Naive B cell (primary cell): ENCODE measurements around the gene SDR42E2. TPM values are rescaled to one million over a fixed set of nuclear protein-coding genes. Genes with fewer than 3 reads are reported as not detected.
"Not testable (repeated sequence)": the region's sequence is repeated elsewhere in the genome, so short reads cannot be mapped to it uniquely, and the experiment has no call there.

ENCODE experiments used
- ATAC-seq, 2 donors: fragments of 150-1000 bp; cut with Tn5 transposase; 2 replicates each; pipeline ENCODE4 v1.10.0; 2021; ENCODE audit warnings: low read depth in 2 of 2, mild to moderate bottlenecking in 2 of 2, moderate library complexity in 2 of 2
- DNase-seq: peaks from one replicate; pipeline ENCODE4 v3.0.0; 2022
- H3K27ac Mint-ChIP-seq, 6 donors: one replicate each; pipeline ENCODE4 v1.8.0; 2020 to 2022; ENCODE audit warnings: mild to moderate bottlenecking in 6 of 6, mixed read lengths in 6 of 6, moderate library complexity in 5 of 6, inconsistent platforms in 2 of 6
- H3K27me3 Mint-ChIP-seq, 3 donors: one replicate each; pipeline ENCODE4 v1.8.0; 2021 to 2022; ENCODE audit warnings: mixed read lengths in 3 of 3, mild to moderate bottlenecking in 1 of 3
- H3K36me3 Mint-ChIP-seq, 2 donors: one replicate each; pipeline ENCODE4 v1.8.0; 2020 to 2022; ENCODE audit warnings: mixed read lengths in 2 of 2, inconsistent platforms in 1 of 2, mild to moderate bottlenecking in 1 of 2
- H3K4me1 Mint-ChIP-seq, 3 donors: one replicate each; pipeline ENCODE4 v1.8.0; 2020 to 2022; ENCODE audit warnings: mixed read lengths in 3 of 3, inconsistent platforms in 1 of 3, mild to moderate bottlenecking in 1 of 3, moderate library complexity in 1 of 3
- H3K4me3 Mint-ChIP-seq, 8 donors: one replicate each; pipeline ENCODE4 v1.8.0; 2020 to 2022; ENCODE audit warnings: mild to moderate bottlenecking in 8 of 8, mixed read lengths in 8 of 8, moderate library complexity in 8 of 8, inconsistent platforms in 2 of 8
- H3K9me3 Mint-ChIP-seq, 7 donors: one replicate each; pipeline ENCODE4 v1.8.0; 2020 to 2022; ENCODE audit warnings: mixed read lengths in 7 of 7, mild to moderate bottlenecking in 5 of 7, inconsistent platforms in 2 of 7, moderate library complexity in 1 of 7
- polyA plus RNA-seq, 6 donors: library from polyadenylated mRNA; unstranded; fragments of 300-500 nt; fragmentation: Illumina TruSeq; gene quantifications; one replicate each; pipeline ENCODE4 v1.2.3, GENCODE V29; 2021; ENCODE audit warnings: low read depth in 6 of 6

SDR42E2 gene
- polyA plus RNA-seq = 1 to 10 TPM in 1 of 6 donors, under 1 TPM in 4, not detected in 1; 0.21 to 1.2 (median 0.81) TPM

GRCh38 chr16:22161999-22162655 is at the start of gene SDR42E2:
Gene SDR42E2 (plus strand): TSS chr16:22162506. CDS start chr16:22165583, 3,077 bp downstream.
- peaks cover 0 to 12% (median 3%) of the 10 kb centered on the region in 3 donors for H3K4me1 Mint-ChIP-seq
- peak; percentile 14 for DNase-seq
- peaks cover 26 to 37% (median 30%) of the 10 kb centered on the region in 3 donors for H3K27me3 Mint-ChIP-seq
- peaks cover 0 to 5% (median 4%) of the 10 kb centered on the region in 7 donors for H3K9me3 Mint-ChIP-seq
- H3K36me3 Mint-ChIP-seq = peaks cover 5 to 9% of the 10 kb centered on the region in 2 donors
- peak; percentile 63 to 66 for ATAC-seq
- peak within 1 kb of the TSS in 7 of 8 donors; percentile 48 to 72 (median 61) for H3K4me3 Mint-ChIP-seq
- H3K27ac Mint-ChIP-seq = peak within 1 kb of the TSS in 1 of 6 donors; percentile 64

- no peak for ATAC-seq
- Mint-ChIP-seq H3K27ac (no peak overlapping the region), H3K9me3 (no peaks in the 10 kb centered on the region), H3K4me3 (no peak overlapping the region), H3K27me3 (peaks cover 0 to 6% (median 0%) of the 10 kb centered on the region in 3 donors), H3K36me3 (no peaks in the 10 kb centered on the region), H3K4me1 (no peaks in the 10 kb centered on the region)
- DNase-seq = no peak
Measured at GRCh38 chr16:22116095-22116700, 46.1 kb upstream of the SDR42E2 start.

GRCh38 chr16:22117609-22118008 is 44.7 kb upstream of the SDR42E2 start:
- H3K4me3 Mint-ChIP-seq = no peak overlapping the region
- H3K36me3 Mint-ChIP-seq = no peaks in the 10 kb centered on the region
- peaks cover 0 to 7% (median 0%) of the 10 kb centered on the region in 7 donors for H3K9me3 Mint-ChIP-seq
- H3K27ac Mint-ChIP-seq = peak overlapping the region in 1 of 6 donors; percentile 12
- ATAC-seq (no peak), DNase-seq (no peak)
- H3K27me3 Mint-ChIP-seq = peaks cover 0 to 10% (median 0%) of the 10 kb centered on the region in 3 donors
- peaks cover under 1 to 9% (median 2%) of the 10 kb centered on the region in 3 donors for H3K4me1 Mint-ChIP-seq

GRCh38 chr16:22120440-22120839 is 41.9 kb upstream of the SDR42E2 start:
- DNase-seq = no peak
- Mint-ChIP-seq H3K27me3 (peaks cover 0 to 13% (median 0%) of the 10 kb centered on the region in 3 donors), H3K9me3 (peaks cover 0 to 7% (median 0%) of the 10 kb centered on the region in 7 donors), H3K4me1 (peaks cover 11 to 18% (median 13%) of the 10 kb centered on the region in 3 donors), H3K27ac (peak overlapping the region in 2 of 6 donors; percentile 34 to 60), H3K36me3 (no peaks in the 10 kb centered on the region), H3K4me3 (no peak overlapping the region)
- no peak for ATAC-seq

GRCh38 chr16:22122239-22122638 is 40.1 kb upstream of the SDR42E2 start:
- Mint-ChIP-seq H3K4me1 (peaks cover 11 to 18% (median 13%) of the 10 kb centered on the region in 3 donors), H3K27me3 (peaks cover 0 to 13% (median 0%) of the 10 kb centered on the region in 3 donors), H3K36me3 (no peaks in the 10 kb centered on the region), H3K9me3 (peaks cover 0 to 7% (median 0%) of the 10 kb centered on the region in 7 donors), H3K27ac (no peak overlapping the region), H3K4me3 (no peak overlapping the region)
- DNase-seq = no peak
- no peak for ATAC-seq

GRCh38 chr16:22123146-22123545 is 39.2 kb upstream of the SDR42E2 start:
- peaks cover 11 to 18% (median 13%) of the 10 kb centered on the region in 3 donors for H3K4me1 Mint-ChIP-seq
- H3K36me3 Mint-ChIP-seq = peaks cover 0 to 7% of the 10 kb centered on the region in 2 donors
- H3K27me3 Mint-ChIP-seq = peaks cover 4 to 19% (median 7%) of the 10 kb centered on the region in 3 donors
- H3K27ac Mint-ChIP-seq = no peak overlapping the region
- ATAC-seq (no peak), DNase-seq (no peak)
- no peak overlapping the region for H3K4me3 Mint-ChIP-seq
- H3K9me3 Mint-ChIP-seq = peaks cover 0 to 11% (median 2%) of the 10 kb centered on the region in 7 donors

- Mint-ChIP-seq H3K36me3 (peaks cover 5 to 14% of the 10 kb centered on the region in 2 donors), H3K27me3 (peaks cover 5 to 19% (median 15%) of the 10 kb centered on the region in 3 donors), H3K9me3 (peaks cover 2 to 16% (median 4%) of the 10 kb centered on the region in 7 donors), H3K4me1 (peaks cover 11 to 18% (median 13%) of the 10 kb centered on the region in 3 donors), H3K27ac (no peak overlapping the region), H3K4me3 (no peak overlapping the region)
- no peak for ATAC-seq
- no peak for DNase-seq
Measured at GRCh38 chr16:22123759-22124490, 38.4 kb upstream of the SDR42E2 start.

- H3K27me3 Mint-ChIP-seq = peaks cover 5 to 23% (median 15%) of the 10 kb centered on the region in 3 donors
- H3K27ac Mint-ChIP-seq = no peak overlapping the region
- H3K4me3 Mint-ChIP-seq = no peak overlapping the region
- no peak for DNase-seq
- no peak for ATAC-seq
- peaks cover 2 to 16% (median 4%) of the 10 kb centered on the region in 7 donors for H3K9me3 Mint-ChIP-seq
- H3K4me1 Mint-ChIP-seq = peaks cover 11 to 18% (median 13%) of the 10 kb centered on the region in 3 donors
- peaks cover 5 to 14% of the 10 kb centered on the region in 2 donors for H3K36me3 Mint-ChIP-seq
Measured at GRCh38 chr16:22124583-22125284, 37.6 kb upstream of the SDR42E2 start.

- Mint-ChIP-seq H3K9me3 (peaks cover 2 to 16% (median 4%) of the 10 kb centered on the region in 7 donors), H3K27me3 (peaks cover 5 to 29% (median 15%) of the 10 kb centered on the region in 3 donors), H3K36me3 (peaks cover 5 to 14% of the 10 kb centered on the region in 2 donors), H3K4me1 (peaks cover 11 to 18% (median 13%) of the 10 kb centered on the region in 3 donors), H3K27ac (no peak overlapping the region), H3K4me3 (no peak overlapping the region)
- no peak for ATAC-seq
- no peak for DNase-seq
Measured at GRCh38 chr16:22126037-22126558, 36.2 kb upstream of the SDR42E2 start.

GRCh38 chr16:22128537-22128936 is 33.8 kb upstream of the SDR42E2 start:
- DNase-seq, H3K27ac Mint-ChIP-seq, ATAC-seq, H3K4me1 Mint-ChIP-seq, H3K4me3 Mint-ChIP-seq: not testable (repeated sequence)
- H3K27me3 Mint-ChIP-seq = peaks cover 5 to 15% (median 15%) of the 10 kb centered on the region in 3 donors
- H3K36me3 Mint-ChIP-seq = peaks cover 5 to 14% of the 10 kb centered on the region in 2 donors
- peaks cover 2 to 10% (median 4%) of the 10 kb centered on the region in 7 donors for H3K9me3 Mint-ChIP-seq

GRCh38 chr16:22130528-22130927 is 31.8 kb upstream of the SDR42E2 start:
- peaks cover 5 to 18% (median 15%) of the 10 kb centered on the region in 3 donors for H3K27me3 Mint-ChIP-seq
- DNase-seq (no peak), ATAC-seq (no peak)
- no peak overlapping the region for H3K4me3 Mint-ChIP-seq
- H3K27ac Mint-ChIP-seq = no peak overlapping the region
- peaks cover 2 to 10% (median 4%) of the 10 kb centered on the region in 7 donors for H3K9me3 Mint-ChIP-seq
- H3K36me3 Mint-ChIP-seq = peaks cover 5 to 14% of the 10 kb centered on the region in 2 donors
- no peaks in the 10 kb centered on the region for H3K4me1 Mint-ChIP-seq

- DNase-seq (no peak), ATAC-seq (no peak)
- Mint-ChIP-seq H3K9me3 (peaks cover 2 to 12% (median 6%) of the 10 kb centered on the region in 7 donors), H3K27ac (no peak overlapping the region), H3K4me1 (no peaks in the 10 kb centered on the region), H3K4me3 (no peak overlapping the region), H3K36me3 (peaks cover 5 to 11% of the 10 kb centered on the region in 2 donors), H3K27me3 (peaks cover 5 to 24% (median 20%) of the 10 kb centered on the region in 3 donors)
Measured at GRCh38 chr16:22132801-22133200, 29.5 kb upstream of the SDR42E2 start.
